Kidney glomerular epithelial cell (primary cell): Measurements from ENCODE around the gene PLEKHG4B.
"Not testable (repeated sequence)": the region's sequence is repeated elsewhere in the genome, so short reads cannot be mapped to it uniquely, and the experiment has no call there.

Experiments used
- DNase-seq: peaks from one replicate; lab custom pipeline; 2025; lab: John Stamatoyannopoulos, UW

PLEKHG4B gene, protein sequence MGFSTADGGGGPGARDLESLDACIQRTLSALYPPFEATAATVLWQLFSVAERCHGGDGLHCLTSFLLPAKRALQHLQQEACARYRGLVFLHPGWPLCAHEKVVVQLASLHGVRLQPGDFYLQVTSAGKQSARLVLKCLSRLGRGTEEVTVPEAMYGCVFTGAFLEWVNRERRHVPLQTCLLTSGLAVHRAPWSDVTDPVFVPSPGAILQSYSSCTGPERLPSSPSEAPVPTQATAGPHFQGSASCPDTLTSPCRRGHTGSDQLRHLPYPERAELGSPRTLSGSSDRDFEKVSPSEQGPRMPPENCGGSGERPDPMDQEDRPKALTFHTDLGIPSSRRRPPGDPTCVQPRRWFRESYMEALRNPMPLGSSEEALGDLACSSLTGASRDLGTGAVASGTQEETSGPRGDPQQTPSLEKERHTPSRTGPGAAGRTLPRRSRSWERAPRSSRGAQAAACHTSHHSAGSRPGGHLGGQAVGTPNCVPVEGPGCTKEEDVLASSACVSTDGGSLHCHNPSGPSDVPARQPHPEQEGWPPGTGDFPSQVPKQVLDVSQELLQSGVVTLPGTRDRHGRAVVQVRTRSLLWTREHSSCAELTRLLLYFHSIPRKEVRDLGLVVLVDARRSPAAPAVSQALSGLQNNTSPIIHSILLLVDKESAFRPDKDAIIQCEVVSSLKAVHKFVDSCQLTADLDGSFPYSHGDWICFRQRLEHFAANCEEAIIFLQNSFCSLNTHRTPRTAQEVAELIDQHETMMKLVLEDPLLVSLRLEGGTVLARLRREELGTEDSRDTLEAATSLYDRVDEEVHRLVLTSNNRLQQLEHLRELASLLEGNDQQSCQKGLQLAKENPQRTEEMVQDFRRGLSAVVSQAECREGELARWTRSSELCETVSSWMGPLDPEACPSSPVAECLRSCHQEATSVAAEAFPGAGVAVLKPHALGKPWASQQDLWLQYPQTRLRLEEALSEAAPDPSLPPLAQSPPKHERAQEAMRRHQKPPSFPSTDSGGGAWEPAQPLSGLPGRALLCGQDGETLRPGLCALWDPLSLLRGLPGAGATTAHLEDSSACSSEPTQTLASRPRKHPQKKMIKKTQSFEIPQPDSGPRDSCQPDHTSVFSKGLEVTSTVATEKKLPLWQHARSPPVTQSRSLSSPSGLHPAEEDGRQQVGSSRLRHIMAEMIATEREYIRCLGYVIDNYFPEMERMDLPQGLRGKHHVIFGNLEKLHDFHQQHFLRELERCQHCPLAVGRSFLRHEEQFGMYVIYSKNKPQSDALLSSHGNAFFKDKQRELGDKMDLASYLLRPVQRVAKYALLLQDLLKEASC (N-terminal part only)

DNA sequence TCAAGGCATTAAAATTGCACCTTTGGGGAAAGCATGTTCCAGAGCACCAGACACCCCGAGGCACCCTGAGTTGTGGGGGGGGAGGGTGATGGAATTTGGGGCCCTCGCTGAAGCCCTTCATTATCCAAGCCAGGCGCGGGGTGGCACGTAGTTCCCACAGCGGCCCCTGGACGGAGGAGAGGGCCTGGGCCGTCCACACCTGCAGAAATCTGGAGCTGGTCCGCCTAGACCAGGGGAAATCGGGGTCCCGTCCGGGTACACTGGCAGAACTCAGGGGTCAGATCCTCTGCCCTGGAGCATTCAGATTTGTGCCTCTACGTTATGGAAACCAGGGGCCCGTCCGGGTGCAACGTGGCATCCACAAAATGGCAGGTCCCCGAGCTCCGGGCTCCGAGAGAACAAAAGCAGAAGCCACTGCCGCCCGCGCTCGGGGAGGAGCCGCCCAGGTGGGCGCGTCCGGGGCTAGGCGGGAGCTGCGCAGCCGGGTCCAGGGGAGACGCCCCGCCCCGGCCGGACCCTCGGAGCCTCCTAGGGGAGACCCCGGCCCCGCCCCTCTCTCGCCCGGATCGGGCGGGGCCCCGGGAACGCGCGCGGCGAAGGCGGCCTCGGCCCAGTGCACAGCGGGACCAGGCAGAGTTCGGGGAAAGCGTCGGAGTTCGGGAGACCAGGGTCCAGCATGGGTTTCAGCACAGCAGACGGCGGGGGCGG lies at the start of gene PLEKHG4B:
Gene PLEKHG4B, plus strand, starts transcription at position 613 of the 708 bp plus-strand sequence. Its CDS starts 64 bp downstream, at position 677.
- no peak for DNase-seq

- no peak for DNase-seq
Observed at GRCh38 chr5:42250-42649, 49.7 kb upstream of the PLEKHG4B start.

- DNase-seq = no peak
Observed at GRCh38 chr5:48192-48591, 43.8 kb upstream of the PLEKHG4B start.

GRCh38 chr5:49530-49929 lies 42.4 kb upstream of the PLEKHG4B start:
- DNase-seq = not testable (repeated sequence)

- DNase-seq = no peak
Observed at GRCh38 chr5:49953-50544, 41.9 kb upstream of the PLEKHG4B start.

DNA sequence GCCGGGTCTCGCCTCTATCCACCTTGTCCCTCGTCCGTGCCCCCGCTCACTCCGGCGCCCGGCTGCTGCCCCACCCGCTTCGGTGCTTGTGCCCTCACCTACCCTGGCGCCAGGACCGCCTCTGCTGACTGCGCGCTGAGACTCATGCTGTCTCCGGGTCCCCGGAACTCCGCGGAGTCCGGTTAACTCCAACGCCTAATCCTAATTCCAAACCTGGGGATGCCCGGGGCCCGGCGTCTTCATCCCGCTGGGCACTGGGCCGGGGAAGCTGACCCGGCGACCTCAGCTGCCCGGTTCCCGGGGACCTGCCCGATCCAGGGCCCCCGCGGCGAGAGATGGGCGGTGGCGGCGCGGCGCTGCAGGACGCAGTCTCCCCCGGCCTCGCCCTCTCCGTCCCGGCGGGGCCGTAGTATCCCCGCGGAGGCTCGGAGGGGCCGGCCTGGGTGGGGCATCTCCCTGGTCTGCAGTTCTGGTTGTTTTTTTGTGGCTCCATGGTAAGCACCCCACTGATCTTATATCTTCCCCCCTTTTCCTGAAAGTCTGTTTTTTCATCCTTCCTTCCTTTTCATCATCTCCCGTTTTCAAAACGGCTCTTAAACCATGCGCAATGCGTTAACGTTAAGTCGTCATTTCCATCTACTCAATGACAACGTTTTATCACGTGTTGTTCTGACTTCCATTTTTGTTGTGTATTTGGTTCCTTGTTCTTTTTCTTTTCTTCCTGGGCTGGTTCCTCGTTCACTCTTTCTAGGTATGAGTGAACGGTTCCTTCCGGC lies 41.1 kb upstream of the PLEKHG4B start:
- no peak for DNase-seq

DNA sequence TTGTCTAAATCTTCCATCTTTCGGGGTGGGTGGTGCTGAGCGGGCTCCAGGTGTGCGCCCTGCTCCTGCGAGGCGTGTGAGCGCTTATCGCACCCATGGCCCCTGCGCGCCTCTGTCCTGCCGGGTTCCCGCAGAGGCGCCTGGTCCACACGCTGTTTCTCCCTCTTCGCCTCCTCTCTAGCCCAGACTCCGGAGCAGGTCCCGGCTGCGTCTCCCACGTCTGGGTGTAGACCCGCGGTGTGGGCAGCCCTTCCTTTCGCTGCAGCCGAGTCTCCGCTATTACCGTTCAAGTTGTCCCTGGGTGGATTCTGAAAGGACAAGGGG lies 40.5 kb upstream of the PLEKHG4B start:
- DNase-seq = no peak

DNA sequence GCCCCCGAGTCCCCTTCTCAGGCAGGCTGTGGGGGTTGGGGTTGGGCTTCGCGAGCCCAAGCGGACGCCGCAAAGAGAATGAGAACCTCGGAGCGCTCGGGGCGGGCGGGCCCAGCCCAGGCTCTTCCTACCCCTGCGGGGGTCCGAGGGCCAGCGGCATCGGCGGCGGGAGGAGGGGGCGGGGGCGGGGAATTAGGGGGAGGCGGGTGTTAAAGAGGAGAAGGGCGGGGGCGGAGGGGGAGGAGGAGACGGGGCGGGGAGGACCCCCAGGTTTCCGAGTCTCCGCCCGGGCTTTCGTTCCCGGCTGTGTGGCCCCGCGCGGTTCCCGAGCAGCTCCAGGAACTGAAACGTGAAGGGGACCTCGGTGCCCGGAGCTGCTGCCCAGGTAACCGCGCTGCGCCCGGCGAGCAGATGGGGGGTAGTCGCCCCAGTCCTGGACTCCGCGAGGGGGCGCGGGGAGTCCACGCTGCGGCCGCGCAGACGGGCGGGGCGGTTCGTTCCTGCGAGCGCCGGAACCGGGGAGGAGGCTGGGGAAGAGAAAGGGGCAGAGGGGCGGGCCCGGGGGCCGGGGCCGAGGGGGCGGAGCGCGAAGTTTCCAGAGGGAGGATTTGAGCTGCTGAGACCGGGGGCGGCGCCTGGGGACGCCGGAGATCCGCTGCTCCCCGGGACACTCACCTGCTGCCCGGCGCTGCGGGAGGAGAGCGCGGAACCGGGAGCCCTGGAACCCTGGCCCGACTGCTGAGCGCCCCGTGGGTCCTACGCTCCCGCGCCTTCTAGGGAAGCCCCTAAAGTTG lies 38.4 kb upstream of the PLEKHG4B start:
- DNase-seq = no peak

- DNase-seq = no peak
Observed at GRCh38 chr5:54175-54730, 37.7 kb upstream of the PLEKHG4B start.

- no peak for DNase-seq
Observed at GRCh38 chr5:54876-55569, 36.9 kb upstream of the PLEKHG4B start.

- peak; percentile 45 for DNase-seq
Observed at GRCh38 chr5:56561-57290, 35.2 kb upstream of the PLEKHG4B start.

DNA sequence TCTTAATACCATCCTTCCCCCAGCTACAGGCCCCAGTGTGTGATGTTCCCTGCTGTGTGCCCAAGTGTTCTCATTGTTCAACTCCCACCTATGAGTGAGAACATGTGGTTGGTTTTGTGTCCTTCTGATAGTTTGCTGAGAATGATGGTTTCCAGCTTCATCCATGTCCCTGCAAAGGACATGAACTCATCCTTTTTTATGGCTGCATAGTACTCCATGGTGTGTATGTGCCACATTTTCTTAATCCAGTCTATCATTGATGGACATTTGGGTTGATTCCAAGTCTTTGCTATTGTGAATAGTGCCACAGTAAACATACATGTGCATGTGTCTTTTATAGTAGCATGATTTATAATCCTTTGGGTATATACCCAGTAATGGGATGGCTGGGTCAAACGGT lies 31.7 kb upstream of the PLEKHG4B start:
- DNase-seq = not testable (repeated sequence)

- DNase-seq = no peak
Observed at GRCh38 chr5:70440-70839, 21.5 kb upstream of the PLEKHG4B start.

- not testable (repeated sequence) for DNase-seq
Observed at GRCh38 chr5:72316-73180, 19.4 kb upstream of the PLEKHG4B start.

DNA sequence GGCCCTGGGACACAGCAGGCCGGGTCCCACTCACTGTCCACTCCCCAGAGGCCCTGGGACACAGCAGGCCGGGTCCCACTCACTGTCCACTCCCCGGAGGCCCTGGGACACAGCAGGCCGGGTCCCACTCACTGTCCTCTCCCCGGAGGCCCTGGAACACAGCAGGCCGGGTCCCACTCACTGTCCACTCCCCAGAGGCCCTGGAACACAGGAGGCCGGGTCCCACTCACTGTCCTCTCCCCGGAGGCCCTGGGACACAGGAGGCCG lies 18.9 kb upstream of the PLEKHG4B start:
- not testable (repeated sequence) for DNase-seq

DNA sequence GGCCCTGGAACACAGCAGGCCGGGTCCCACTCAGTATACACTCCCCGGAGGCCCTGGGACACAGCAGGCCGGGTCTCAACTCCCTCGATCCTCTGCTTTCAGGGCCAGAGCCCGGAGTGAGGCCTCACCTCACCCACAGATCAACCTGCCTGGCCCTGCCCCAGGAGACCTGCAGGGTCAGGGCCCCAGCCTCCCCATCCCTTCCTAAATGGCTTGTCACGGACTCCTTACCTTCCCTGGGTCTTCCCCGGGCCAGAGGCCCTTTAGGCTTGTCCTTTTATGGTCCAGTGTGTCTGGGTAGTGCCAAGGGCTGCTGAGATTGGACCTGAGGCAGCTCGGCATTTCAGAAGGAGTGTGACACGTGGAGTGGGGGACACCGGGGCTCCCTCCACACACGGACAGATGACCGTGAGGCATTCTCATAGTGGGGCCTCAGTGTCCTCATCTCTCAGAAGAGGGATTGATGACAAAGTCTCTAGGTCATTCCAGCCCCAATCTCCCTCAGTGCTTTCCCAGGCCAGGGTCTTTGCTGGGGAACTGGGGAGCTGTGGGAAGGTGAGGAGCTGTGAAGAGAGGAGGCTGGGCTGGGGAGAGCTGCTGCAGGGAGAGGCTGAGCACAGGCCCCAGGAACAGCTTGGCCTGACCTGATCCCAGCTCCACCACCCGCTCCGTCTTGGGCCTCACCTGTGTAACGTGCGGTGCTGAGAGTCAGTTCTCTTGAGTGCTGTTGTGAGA lies 18.0 kb upstream of the PLEKHG4B start:
- no peak for DNase-seq
